Right kidney (tissue), 1 donor: ENCODE measurements around the gene NTPCR.

ENCODE experiments used
- DNase-seq: peaks from one replicate; pipeline ENCODE4 v3.0.0-alpha.2; 2016

The NTPCR gene

GRCh38 chr1:233012021-233012420 is 61.6 kb downstream of the NTPCR start:
- no peak for DNase-seq

GRCh38 chr1:233015965-233016364 is 65.6 kb downstream of the NTPCR start:
- DNase-seq = no peak

DNA sequence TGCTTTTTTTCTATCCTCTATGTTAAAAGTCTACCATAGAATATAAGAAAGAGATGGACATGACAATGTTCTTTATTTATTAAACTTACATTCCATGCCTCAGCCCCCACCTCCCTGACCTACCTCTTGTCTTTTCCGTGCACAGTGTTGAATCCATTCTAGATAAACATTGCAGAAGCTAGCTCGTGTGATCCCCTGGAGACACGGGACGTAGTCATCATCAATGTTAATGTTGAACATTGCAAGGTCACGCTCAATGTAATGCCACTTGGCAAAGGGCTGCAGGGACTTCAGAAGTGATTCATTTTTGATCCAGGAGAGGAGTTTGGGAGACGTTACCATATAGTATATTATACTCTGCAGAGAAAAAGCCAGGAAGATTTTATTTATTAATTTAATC is 66.4 kb downstream of the NTPCR start:
- DNase-seq = no peak

DNA sequence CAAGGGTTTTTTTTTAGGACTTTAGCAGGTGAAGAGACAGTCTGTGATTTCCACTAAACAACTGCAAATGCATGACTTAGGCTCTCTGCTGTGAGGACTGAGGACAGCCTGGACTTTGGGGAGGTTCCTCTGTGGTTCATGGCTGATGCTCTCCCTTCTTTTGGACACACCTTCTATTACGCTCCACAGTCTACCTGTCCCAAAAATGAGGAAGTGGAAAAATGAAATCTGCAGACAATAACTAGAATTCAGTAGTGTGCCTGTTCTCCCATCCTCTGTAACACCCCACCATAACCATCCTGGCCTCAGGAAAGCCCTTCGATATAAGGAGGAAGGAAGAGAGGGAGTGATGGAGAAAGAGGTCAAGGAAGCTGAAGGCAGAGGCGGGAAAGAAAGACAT is 68.7 kb downstream of the NTPCR start:
- DNase-seq = no peak

- DNase-seq = no peak
Measured at GRCh38 chr1:233019778-233020325, 69.4 kb downstream of the NTPCR start.

DNA sequence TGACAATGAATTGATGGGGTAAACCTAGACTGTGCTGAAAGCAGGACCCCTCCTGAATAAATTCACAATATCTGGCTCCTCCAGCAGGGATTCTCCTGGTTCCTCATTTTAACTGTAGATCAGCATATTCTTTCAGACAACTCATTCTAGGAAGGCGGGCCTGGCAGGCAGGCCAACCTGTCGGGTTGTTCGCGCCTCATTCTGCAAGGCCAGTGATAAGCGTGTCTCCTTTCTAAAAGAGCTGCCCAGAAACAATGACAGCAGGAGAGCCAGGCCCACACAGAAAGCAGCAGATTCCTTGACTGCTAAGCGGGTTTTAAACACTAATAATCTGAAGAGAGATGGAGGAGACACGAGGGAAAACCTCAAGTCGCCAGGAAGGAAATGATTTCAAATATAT is 70.0 kb downstream of the NTPCR start:
- no peak for DNase-seq

GRCh38 chr1:233022246-233022645 is 71.8 kb downstream of the NTPCR start:
- DNase-seq = no peak

GRCh38 chr1:233024199-233024598 is 73.8 kb downstream of the NTPCR start:
- DNase-seq = no peak

GRCh38 chr1:233025157-233025556 is 74.7 kb downstream of the NTPCR start:
- DNase-seq = no peak

DNA sequence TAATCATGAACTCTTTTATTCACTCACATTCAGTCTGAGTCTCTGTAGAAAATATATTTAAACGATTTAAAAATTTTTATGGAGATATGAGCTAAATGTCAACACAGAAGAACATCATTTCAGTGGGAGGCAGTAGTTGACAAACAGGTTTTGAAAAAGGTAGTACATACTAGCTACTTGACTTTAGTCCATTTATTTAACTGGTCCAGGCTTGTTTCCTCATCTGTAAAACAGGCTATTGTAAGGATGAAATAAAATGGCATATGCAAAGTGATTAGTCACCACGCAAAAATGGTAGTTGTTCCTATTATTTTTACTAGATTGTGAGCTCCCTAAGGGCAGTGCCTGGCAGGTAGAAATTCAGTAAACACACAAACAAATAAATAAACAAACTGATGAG is 75.2 kb downstream of the NTPCR start:
- no peak for DNase-seq

DNA sequence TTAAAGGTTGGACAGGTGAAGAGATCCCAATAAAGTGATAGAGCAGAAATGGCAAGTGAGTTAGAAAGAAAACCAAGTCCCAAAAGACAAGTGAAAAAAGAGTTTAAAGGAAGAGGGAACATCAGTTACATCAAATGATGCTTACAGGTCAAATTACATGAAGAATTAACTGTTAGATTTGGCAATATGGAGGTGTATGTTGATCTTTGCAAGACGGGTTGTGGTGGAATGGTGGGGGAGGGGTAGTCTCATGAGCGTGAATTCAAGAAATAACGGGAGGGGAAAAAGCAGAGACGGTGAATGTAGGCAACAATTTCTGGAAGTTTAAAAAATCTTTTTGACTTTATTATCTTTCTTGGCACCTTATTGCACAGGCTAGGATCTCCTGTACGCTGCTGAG is 76.6 kb downstream of the NTPCR start:
- DNase-seq = no peak

DNA sequence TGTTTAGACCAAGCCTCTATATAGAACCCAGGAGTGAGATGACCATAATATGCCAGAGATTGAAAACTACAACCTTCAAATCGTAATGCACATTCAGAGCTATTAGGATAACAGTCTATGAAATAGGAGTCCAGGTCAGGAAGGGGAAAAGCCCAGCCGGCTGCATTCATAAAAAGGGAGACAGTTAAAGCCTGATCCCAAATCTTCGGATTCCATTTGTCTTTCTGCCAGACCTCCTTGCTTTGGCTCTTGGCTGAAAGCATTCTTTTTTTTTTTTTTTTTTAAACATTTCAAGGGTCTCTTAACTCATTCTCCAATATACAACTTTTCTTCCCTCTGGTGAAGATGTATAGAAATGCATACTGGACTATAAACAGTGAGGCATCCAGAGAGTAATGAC is 81.1 kb downstream of the NTPCR start:
- no peak for DNase-seq

DNA sequence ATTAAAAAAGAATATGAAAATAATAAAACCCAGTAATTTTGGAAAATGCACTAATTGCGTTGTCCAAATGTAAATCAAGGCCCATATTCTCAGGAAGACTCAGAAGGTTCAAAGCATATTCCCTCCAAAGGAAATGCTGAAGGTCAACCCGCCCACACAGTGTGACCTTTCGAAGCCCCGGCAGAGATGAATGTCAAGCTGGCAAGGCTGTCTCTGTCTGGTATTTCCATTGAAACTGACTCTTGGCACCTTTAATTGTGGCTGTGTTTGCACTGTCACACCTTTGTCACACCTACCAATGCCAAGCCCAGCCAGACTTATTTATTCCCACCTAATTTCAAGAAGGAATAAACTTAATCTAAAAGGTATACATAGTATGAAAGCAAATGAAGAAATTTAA is 82.5 kb downstream of the NTPCR start:
- DNase-seq = no peak

DNA sequence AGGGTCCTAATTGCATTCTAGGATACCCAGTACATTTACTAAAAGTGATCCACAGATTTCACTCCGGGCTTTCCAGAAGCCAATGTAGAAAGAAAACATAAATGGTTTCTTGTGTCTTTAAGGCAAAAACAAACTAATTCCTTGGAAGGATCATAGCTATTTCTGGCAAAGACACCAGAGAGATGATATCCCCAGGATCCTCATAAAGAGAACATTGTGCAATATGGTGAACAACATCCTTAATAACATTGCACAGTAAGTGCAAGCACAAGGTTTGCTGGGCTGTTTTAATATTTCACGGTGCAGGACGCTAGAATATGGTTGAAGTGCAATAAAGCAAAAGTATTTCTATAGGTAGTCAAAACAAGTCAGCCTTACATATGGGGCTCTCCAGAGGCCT is 83.0 kb downstream of the NTPCR start:
- no peak for DNase-seq
